HEK293 (cell line): ENCODE results near the gene CYB561A3.

Experiments used
- CTCF ChIP-seq: fragments of 450-650 bp; formaldehyde crosslinking; IDR thresholded peaks from 2 replicates; pipeline ENCODE4 v1.5.1; 2016; ENCODE audit warnings: missing biosample characterization, missing genetic modification characterization
- HOXC10 ChIP-seq: sonication (generic); formaldehyde crosslinking; IDR thresholded peaks from 2 replicates; pipeline ENCODE4 v1.8.1; 2023; ENCODE audit warnings: mild to moderate bottlenecking, missing genetic modification reagents
- PRDM1 ChIP-seq: fragments of 450-650 bp; formaldehyde crosslinking; IDR thresholded peaks from 2 replicates; pipeline ENCODE4; 2016; ENCODE audit warnings: missing biosample characterization, missing genetic modification characterization
- SP7 ChIP-seq: fragments of 450-650 bp; formaldehyde crosslinking; IDR thresholded peaks from 2 replicates; pipeline ENCODE4 v1.5.1; 2016; ENCODE audit warnings: missing biosample characterization, missing genetic modification characterization
- ZBTB17 ChIP-seq: fragments of 450-650 bp; formaldehyde crosslinking; IDR thresholded peaks from 2 replicates; pipeline ENCODE4 v1.5.1; 2016; ENCODE audit warnings: missing biosample characterization, missing genetic modification characterization
- ZBTB26 ChIP-seq: fragments of 450-650 bp; formaldehyde crosslinking; optimal IDR thresholded peaks from 2 replicates; pipeline ENCODE3; 2016; ENCODE audit warnings: missing biosample characterization, mild to moderate bottlenecking, missing genetic modification characterization
- ZBTB8A ChIP-seq: fragments of 450-650 bp; formaldehyde crosslinking; IDR thresholded peaks from 2 replicates; pipeline ENCODE4 v1.5.1; 2016; ENCODE audit warnings: missing biosample characterization, missing genetic modification characterization
- ZNF121 ChIP-seq: fragments of 450-650 bp; formaldehyde crosslinking; IDR thresholded peaks from 2 replicates; pipeline ENCODE4 v1.5.1; 2016; ENCODE audit warnings: missing biosample characterization, missing genetic modification characterization
- ZNF24 ChIP-seq: fragments of 450-650 bp; formaldehyde crosslinking; IDR thresholded peaks from 2 replicates; pipeline ENCODE4 v1.5.1; 2016; ENCODE audit warnings: missing biosample characterization, missing genetic modification characterization
- ZNF274 ChIP-seq, 2 experiments: fragments of 200-500 bp in 1 of 2; fragments of 450-650 bp in 1 of 2; sonication (Bioruptor generic) in 1 of 2; formaldehyde crosslinking in 1 of 2; IDR thresholded peaks; 2 replicates each; pipeline versions ENCODE4 v1.5.1 to v1.6.1; 2014 to 2016; ENCODE audit warnings: borderline replicate concordance in 1 of 2, inconsistent platforms in 1 of 2, low read length in 1 of 2, missing biosample characterization in 1 of 2, missing genetic modification characterization in 1 of 2
- TF ChIP-seq, protein P1 (sequence below): fragments of 450-650 bp; formaldehyde crosslinking; IDR thresholded peaks from 2 replicates; pipeline ENCODE4 v1.5.1; 2017; ENCODE audit warnings: missing biosample characterization, missing genetic modification characterization
- TF ChIP-seq, protein P2 (sequence below): fragments of 450-650 bp; formaldehyde crosslinking; IDR thresholded peaks from 2 replicates; pipeline ENCODE4 v1.5.1; 2016; ENCODE audit warnings: missing biosample characterization, missing genetic modification characterization, low read depth

DNA sequence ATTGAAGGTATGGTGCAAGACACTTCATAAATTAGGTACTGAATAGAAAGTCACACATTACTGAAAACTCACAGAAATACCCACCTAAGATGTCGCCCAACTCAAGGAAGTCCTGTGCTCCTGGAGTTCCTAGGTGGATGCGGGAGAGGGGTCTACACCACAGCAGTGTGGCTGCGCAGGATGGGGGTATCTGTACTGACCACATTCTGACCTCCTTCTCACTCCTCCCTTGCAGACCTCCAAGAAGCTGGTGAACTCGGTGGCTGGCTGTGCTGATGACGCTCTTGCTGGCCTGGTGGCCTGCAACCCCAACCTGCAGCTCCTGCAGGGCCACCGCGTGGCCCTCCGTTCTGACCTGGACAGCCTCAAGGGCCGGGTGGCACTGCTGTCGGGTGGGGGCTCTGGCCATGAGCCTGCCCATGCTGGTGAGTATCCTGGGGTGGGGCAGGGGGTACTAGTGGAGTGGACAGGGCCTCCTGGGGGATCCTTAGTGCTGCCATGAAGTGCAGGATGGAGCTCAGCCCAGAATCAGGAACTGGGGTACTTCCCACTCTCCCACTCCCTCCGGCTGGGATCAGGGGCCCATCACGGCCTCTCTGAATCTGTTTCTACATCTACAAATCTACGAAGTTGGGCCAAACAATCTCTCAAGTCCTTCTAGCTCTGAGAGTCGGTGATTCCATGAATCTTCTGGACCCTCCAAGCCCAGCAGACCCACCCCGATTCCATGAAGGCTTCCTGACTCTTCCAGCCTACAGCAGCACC is 23.8 kb downstream of the CYB561A3 start:
- TF ChIP-seq CTCF (tag by site-specific recombination) = no peak
- no peak for TF ChIP-seq PRDM1
- TF ChIP-seq ZNF121 (tag by site-specific recombination) = no peak
- no peak for TF ChIP-seq ZBTB26
- TF ChIP-seq HOXC10 = no peak
- TF ChIP-seq ZBTB8A (tag by site-specific recombination) = no peak
- TF ChIP-seq ZNF274 (IDR thresholded peaks at IDR 0.05; ENCODE audit: low read length) = no peak
- TF ChIP-seq ZNF274 (tag by site-specific recombination; IDR thresholded peaks at IDR 0.05; ENCODE audit: borderline replicate concordance) = no peak
- TF ChIP-seq ZBTB17 = no peak
- no peak for TF ChIP-seq SP7 (tag by site-specific recombination)
- no peak for TF ChIP-seq ZNF24 (tag by site-specific recombination)
- TF ChIP-seq, protein P1, sequence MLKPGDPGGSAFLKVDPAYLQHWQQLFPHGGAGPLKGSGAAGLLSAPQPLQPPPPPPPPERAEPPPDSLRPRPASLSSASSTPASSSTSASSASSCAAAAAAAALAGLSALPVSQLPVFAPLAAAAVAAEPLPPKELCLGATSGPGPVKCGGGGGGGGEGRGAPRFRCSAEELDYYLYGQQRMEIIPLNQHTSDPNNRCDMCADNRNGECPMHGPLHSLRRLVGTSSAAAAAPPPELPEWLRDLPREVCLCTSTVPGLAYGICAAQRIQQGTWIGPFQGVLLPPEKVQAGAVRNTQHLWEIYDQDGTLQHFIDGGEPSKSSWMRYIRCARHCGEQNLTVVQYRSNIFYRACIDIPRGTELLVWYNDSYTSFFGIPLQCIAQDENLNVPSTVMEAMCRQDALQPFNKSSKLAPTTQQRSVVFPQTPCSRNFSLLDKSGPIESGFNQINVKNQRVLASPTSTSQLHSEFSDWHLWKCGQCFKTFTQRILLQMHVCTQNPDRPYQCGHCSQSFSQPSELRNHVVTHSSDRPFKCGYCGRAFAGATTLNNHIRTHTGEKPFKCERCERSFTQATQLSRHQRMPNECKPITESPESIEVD = no peak
- TF ChIP-seq, protein P2, sequence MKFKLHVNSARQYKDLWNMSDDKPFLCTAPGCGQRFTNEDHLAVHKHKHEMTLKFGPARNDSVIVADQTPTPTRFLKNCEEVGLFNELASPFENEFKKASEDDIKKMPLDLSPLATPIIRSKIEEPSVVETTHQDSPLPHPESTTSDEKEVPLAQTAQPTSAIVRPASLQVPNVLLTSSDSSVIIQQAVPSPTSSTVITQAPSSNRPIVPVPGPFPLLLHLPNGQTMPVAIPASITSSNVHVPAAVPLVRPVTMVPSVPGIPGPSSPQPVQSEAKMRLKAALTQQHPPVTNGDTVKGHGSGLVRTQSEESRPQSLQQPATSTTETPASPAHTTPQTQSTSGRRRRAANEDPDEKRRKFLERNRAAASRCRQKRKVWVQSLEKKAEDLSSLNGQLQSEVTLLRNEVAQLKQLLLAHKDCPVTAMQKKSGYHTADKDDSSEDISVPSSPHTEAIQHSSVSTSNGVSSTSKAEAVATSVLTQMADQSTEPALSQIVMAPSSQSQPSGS = no peak
